ENCODE measurements around the gene STAC3. TPM values are rescaled to one million over a fixed set of nuclear protein-coding genes. Genes with fewer than 3 reads are reported as not detected.

The STAC3 gene
- total and polyA plus RNA-seq, 12 donors: 0.30 to 10.5 (median 2.5) TPM

GRCh38 chr12:57222286-57223190, 28.4 kb downstream of the STAC3 start:
- Histone ChIP-seq H3K27me3 (peaks cover 86% of the 10 kb centered on the region), H3K27ac (no peak overlapping the region), H3K36me3 (replicated peaks in 1 of 2) (no peaks in the 10 kb centered on the region), H3K4me1 (replicated peaks in 1 of 2) (peaks cover 0 to 1% of the 10 kb centered on the region in 2 donors), H3K4me3 (no peak overlapping the region), H3K9me3 (replicated peaks in 1 of 3) (no peaks in the 10 kb centered on the region)
- DNase-seq: no peak
- 51 to 63% (median 54%) methylated on average over 4 to 13 of the region's 13 CpGs for WGBS, 4 donors
- intact Hi-C loops (cut with DNase I): no loop called here
- no peak for TF ChIP-seq POLR2A (IDR thresholded peaks at IDR 0.05)
- TF ChIP-seq, protein P1, sequence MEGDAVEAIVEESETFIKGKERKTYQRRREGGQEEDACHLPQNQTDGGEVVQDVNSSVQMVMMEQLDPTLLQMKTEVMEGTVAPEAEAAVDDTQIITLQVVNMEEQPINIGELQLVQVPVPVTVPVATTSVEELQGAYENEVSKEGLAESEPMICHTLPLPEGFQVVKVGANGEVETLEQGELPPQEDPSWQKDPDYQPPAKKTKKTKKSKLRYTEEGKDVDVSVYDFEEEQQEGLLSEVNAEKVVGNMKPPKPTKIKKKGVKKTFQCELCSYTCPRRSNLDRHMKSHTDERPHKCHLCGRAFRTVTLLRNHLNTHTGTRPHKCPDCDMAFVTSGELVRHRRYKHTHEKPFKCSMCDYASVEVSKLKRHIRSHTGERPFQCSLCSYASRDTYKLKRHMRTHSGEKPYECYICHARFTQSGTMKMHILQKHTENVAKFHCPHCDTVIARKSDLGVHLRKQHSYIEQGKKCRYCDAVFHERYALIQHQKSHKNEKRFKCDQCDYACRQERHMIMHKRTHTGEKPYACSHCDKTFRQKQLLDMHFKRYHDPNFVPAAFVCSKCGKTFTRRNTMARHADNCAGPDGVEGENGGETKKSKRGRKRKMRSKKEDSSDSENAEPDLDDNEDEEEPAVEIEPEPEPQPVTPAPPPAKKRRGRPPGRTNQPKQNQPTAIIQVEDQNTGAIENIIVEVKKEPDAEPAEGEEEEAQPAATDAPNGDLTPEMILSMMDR (IDR thresholded peaks at IDR 0.05): no peak

GRCh38 chr12:57221169-57221917, 29.6 kb downstream of the STAC3 start:
- H3K9me3 ChIP-seq (replicated peaks in 1 of 3): no peaks in the 10 kb centered on the region
- H3K36me3 ChIP-seq (replicated peaks in 1 of 2): no peaks in the 10 kb centered on the region
- intact Hi-C loops (cut with DNase I): no loop called here
- no peak overlapping the region for H3K4me3 ChIP-seq
- peaks cover 6 to 11% of the 10 kb centered on the region in 2 donors for H3K4me1 ChIP-seq (replicated peaks in 1 of 2)
- peaks cover 75% of the 10 kb centered on the region for H3K27me3 ChIP-seq
- 15 to 28% (median 18%) methylated on average over 7 to 24 of the region's 24 CpGs for WGBS, 4 donors
- DNase-seq: no peak
- TF ChIP-seq, protein P1 (IDR thresholded peaks at IDR 0.05): no peak
- no peak overlapping the region for H3K27ac ChIP-seq

DNA sequence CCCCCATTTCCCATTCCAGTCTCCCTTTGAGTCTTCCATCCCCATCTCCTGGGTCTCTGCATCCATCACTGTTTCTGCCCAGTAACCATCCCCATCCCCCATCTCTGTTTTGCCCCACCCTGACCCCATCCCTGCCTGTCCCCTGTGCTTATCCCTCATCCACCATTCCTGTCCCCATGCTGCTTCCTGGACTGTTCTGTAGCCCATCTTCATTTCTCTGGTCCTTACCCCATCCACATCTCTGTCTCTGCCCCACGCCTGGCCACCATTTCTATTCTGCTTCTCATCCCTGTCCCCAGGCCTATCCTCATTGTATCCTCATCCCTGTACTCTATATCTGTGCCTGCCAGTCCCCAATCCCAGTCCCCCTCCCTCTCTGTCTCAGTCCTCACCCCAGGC, 30.2 kb downstream of the STAC3 start:
- Histone ChIP-seq H3K27ac (no peak overlapping the region), H3K36me3 (replicated peaks in 1 of 2) (no peaks in the 10 kb centered on the region), H3K27me3 (peaks cover 78% of the 10 kb centered on the region), H3K4me1 (replicated peaks in 1 of 2) (peaks cover 6 to 17% of the 10 kb centered on the region in 2 donors), H3K9me3 (replicated peaks in 1 of 3) (no peaks in the 10 kb centered on the region), H3K4me3 (no peak overlapping the region)
- intact Hi-C loops (cut with DNase I): no loop called here
- TF ChIP-seq, protein P1 (IDR thresholded peaks at IDR 0.05): no peak
- TF ChIP-seq POLR2A (IDR thresholded peaks at IDR 0.05): no peak
- DNase-seq: no peak
- WGBS, 4 donors: 53 to 65% (median 58%) methylated on average over 1 of the region's 1 CpG

DNA sequence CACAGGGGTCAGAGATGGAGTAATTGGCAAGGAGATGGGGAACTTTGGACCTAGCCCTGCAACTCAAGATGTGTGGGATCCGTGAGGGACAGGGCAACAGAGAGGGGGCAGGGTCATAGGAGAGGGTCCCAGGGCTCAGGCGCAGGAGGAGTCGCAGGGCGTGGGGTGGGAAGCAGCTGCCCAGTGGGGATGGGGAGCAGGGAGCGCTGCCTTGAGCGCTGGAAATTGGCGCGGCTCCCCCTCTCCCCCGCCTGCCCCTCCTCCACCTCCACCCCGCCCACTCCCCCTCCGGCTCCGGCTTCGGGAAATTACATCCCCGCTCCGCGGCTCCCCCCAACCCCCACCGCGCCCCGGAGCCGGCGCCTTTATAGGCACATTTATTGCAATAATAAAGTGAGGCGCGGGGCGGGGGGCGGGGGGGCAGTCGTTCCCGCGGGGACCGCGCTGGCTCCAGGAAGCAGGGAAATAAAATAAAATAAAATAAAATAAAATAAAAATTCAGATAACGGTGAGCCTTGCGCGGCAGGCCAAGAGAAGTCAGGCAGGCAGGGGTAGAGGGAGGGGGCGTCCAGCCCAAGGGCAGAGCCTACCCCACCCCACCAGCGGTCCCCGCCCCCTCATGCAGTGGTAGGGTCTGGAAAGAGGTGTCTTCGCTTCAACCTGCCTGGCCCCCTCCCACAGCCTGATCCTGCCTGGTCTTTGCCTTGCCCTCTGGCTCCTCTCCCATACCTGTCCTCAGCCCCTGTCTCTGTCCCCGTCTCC, 30.8 kb downstream of the STAC3 start:
- Histone ChIP-seq H3K4me3 (no peak overlapping the region), H3K9me3 (replicated peaks in 1 of 3) (no peaks in the 10 kb centered on the region), H3K27me3 (peaks cover 78% of the 10 kb centered on the region), H3K4me1 (replicated peaks in 1 of 2) (peaks cover 6 to 21% of the 10 kb centered on the region in 2 donors), H3K36me3 (replicated peaks in 1 of 2) (no peaks in the 10 kb centered on the region), H3K27ac (no peak overlapping the region)
- no peak for DNase-seq
- TF ChIP-seq, protein P1 (IDR thresholded peaks at IDR 0.05): no peak
- no peak for TF ChIP-seq POLR2A (IDR thresholded peaks at IDR 0.05)
- intact Hi-C loops (cut with DNase I): no loop called here
- WGBS, 4 donors: 10 to 16% (median 10%) methylated on average over 28 to 38 of the region's 38 CpGs

Measured in adrenal gland (tissue), 12 donors.